ENCODE results near the gene RPS4Y1.

Gene RPS4Y1

GRCh38 chrY:2893471-2893870, 52.1 kb downstream of the RPS4Y1 start:
- Histone ChIP-seq H3K4me3 (ENCODE audit: insufficient read depth, low read length, poor library complexity, severe bottlenecking) (no peak overlapping the region), H3K27me3 (ENCODE audit: low read length) (no peaks in the 10 kb centered on the region), H4K20me1 (ENCODE audit: low read depth, low read length) (no peaks in the 10 kb centered on the region), H2AFZ (ENCODE audit: low read depth, low read length, severe bottlenecking) (no peak overlapping the region), H3K9me3 (ENCODE audit: insufficient read depth, low read length) (no peaks in the 10 kb centered on the region), H3K36me3 (ENCODE audit: low read length) (no peaks in the 10 kb centered on the region), H3K79me2 (ENCODE audit: insufficient read depth, low read length) (no peaks in the 10 kb centered on the region), H3K4me2 (ENCODE audit: low read depth, low read length, poor library complexity, severe bottlenecking) (no peak overlapping the region), H3F3A (ENCODE audit: insufficient read depth) (no peaks in the 10 kb centered on the region), H3K27ac (ENCODE audit: low read depth, low read length) (no peak overlapping the region), H3K9ac (ENCODE audit: low read length) (no peak overlapping the region), H3K9me2 (replicated peaks; ENCODE audit: insufficient read depth, low read length) (no peaks in the 10 kb centered on the region)
- TF ChIP-seq CTCF (IDR thresholded peaks at IDR 0.05; ENCODE audit: insufficient read depth, low read length, poor library complexity, severe bottlenecking) (no peak), EZH2phosphoT487 (conservative IDR thresholded peaks at IDR 0.05; ENCODE audit: low read length) (no peak)

- Histone ChIP-seq H3K9me2 (replicated peaks; ENCODE audit: insufficient read depth, low read length) (no peaks in the 10 kb centered on the region), H3K9me3 (ENCODE audit: insufficient read depth, low read length) (no peaks in the 10 kb centered on the region), H3K4me3 (ENCODE audit: insufficient read depth, low read length, poor library complexity, severe bottlenecking) (no peak overlapping the region), H3K27ac (ENCODE audit: low read depth, low read length) (no peak overlapping the region), H4K20me1 (ENCODE audit: low read depth, low read length) (no peaks in the 10 kb centered on the region), H3F3A (ENCODE audit: insufficient read depth) (no peaks in the 10 kb centered on the region), H2AFZ (ENCODE audit: low read depth, low read length, severe bottlenecking) (no peak overlapping the region), H3K4me2 (ENCODE audit: low read depth, low read length, poor library complexity, severe bottlenecking) (no peak overlapping the region), H3K36me3 (ENCODE audit: low read length) (no peaks in the 10 kb centered on the region), H3K79me2 (ENCODE audit: insufficient read depth, low read length) (no peaks in the 10 kb centered on the region), H3K9ac (ENCODE audit: low read length) (no peak overlapping the region), H3K27me3 (ENCODE audit: low read length) (no peaks in the 10 kb centered on the region)
- TF ChIP-seq EZH2phosphoT487 (conservative IDR thresholded peaks at IDR 0.05; ENCODE audit: low read length), result no peak
- TF ChIP-seq CTCF (IDR thresholded peaks at IDR 0.05; ENCODE audit: insufficient read depth, low read length, poor library complexity, severe bottlenecking), result no peak
These were observed 54.6 kb downstream of the RPS4Y1 start for GRCh38 chrY:2896050-2896449.

- H3F3A ChIP-seq (ENCODE audit: insufficient read depth), result no peaks in the 10 kb centered on the region
- H3K4me3 ChIP-seq (ENCODE audit: insufficient read depth, low read length, poor library complexity, severe bottlenecking), result no peak overlapping the region
- no peaks in the 10 kb centered on the region for H4K20me1 ChIP-seq (ENCODE audit: low read depth, low read length)
- H3K79me2 ChIP-seq (ENCODE audit: insufficient read depth, low read length), result no peaks in the 10 kb centered on the region
- H3K27me3 ChIP-seq (ENCODE audit: low read length), result no peaks in the 10 kb centered on the region
- no peak overlapping the region for H3K27ac ChIP-seq (ENCODE audit: low read depth, low read length)
- no peaks in the 10 kb centered on the region for H3K9me2 ChIP-seq (replicated peaks; ENCODE audit: insufficient read depth, low read length)
- H3K36me3 ChIP-seq (ENCODE audit: low read length), result no peaks in the 10 kb centered on the region
- no peak overlapping the region for H2AFZ ChIP-seq (ENCODE audit: low read depth, low read length, severe bottlenecking)
- H3K4me2 ChIP-seq (ENCODE audit: low read depth, low read length, poor library complexity, severe bottlenecking), result no peak overlapping the region
- H3K9me3 ChIP-seq (ENCODE audit: insufficient read depth, low read length), result no peaks in the 10 kb centered on the region
- no peak overlapping the region for H3K9ac ChIP-seq (ENCODE audit: low read length)
- TF ChIP-seq EZH2phosphoT487 (conservative IDR thresholded peaks at IDR 0.05; ENCODE audit: low read length) (no peak), CTCF (IDR thresholded peaks at IDR 0.05; ENCODE audit: insufficient read depth, low read length, poor library complexity, severe bottlenecking) (no peak)
These were observed 66.0 kb downstream of the RPS4Y1 start for GRCh38 chrY:2907356-2907755.
